Measurements from ENCODE around the gene MDFIC2. TPM values are rescaled to one million over a fixed set of nuclear protein-coding genes. Genes with fewer than 3 reads are reported as not detected.
"Not testable (repeated sequence)": the region's sequence is repeated elsewhere in the genome, so short reads cannot be mapped to it uniquely, and the experiment has no call there.

Gene MDFIC2
- total RNA-seq = not detected

DNA sequence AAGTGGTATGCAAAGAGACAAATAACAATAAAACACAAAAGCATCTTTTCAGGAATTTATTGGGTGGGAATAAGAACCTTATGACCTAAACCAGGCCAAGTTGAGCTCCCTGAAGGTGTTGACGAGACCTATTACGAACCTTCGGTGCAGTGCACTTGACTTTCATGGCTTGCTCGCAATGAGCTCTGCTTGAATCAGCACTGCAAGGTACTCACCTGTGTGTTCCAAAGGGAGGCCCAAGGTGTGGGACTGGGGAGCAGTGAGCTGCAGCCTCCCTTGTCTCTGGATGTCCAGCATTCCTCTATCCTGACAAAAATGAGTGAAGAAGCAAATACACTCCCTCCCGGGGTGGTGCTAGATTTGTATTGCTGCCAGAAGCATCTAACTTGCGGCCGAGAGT lies at the start of gene MDFIC2:
MDFIC2 (minus strand) TSS at position 303 of the 400 bp plus-strand sequence. CDS start 665 bp downstream, outside the sequence.
- ATAC-seq (no peak), DNase-seq (no peak)
- no peaks in the 10 kb centered on the region for H3K9me3 Mint-ChIP-seq
- no peaks in the 10 kb centered on the region for H3K27me3 Mint-ChIP-seq (ENCODE audit: low read depth)
- H3K36me3 Mint-ChIP-seq (ENCODE audit: insufficient read depth) = no peaks in the 10 kb centered on the region
- no peak within 1 kb of the TSS for H3K4me3 Mint-ChIP-seq
- no peaks in the 10 kb centered on the region for H3K4me1 Mint-ChIP-seq (ENCODE audit: low read depth)

DNA sequence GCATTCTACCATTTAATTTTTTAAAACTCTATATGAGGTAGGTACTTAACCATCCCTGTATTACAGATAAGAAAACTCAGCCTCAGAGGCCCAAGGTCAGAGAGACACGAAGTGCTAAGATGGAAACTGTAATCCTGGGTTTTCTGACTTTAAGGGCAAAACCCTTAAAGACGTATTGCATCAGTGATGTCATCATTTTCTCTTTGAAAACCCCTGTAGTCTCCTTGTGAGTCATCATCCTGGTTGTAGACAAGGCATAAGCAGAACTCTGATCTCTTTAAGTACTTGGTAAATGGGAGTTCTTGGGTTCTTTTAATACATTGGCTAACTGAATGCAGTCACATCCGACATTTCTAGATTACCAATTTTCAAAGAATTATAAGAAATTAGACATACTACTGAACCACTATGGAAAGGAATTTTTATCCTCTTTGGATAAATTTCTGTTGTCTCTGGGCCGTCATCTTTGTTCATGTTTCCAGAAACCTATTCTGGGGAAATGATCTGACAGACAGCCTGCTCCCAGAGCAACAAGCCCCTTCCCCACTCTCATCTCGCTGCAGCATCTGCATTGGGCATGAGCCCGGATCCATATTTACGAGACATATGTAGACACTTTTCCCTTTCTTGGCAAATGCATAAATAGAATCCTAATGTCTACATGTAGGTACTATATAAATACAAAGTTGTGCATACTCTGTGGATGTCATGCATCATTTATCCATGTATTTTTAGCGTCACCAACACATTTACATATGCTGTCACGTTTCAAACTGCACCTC lies 48.7 kb upstream of the MDFIC2 start:
- Mint-ChIP-seq H3K27me3 (ENCODE audit: low read depth) (no peaks in the 10 kb centered on the region), H3K4me3 (no peak overlapping the region), H3K4me1 (ENCODE audit: low read depth) (no peaks in the 10 kb centered on the region), H3K9me3 (peaks cover 14% of the 10 kb centered on the region), H3K36me3 (ENCODE audit: insufficient read depth) (no peaks in the 10 kb centered on the region)
- DNase-seq (no peak), ATAC-seq (peak; percentile 38 to 72)

- Mint-ChIP-seq H3K4me3 (no peak overlapping the region), H3K27me3 (ENCODE audit: low read depth) (no peaks in the 10 kb centered on the region), H3K4me1 (ENCODE audit: low read depth) (no peaks in the 10 kb centered on the region), H3K36me3 (ENCODE audit: insufficient read depth) (no peaks in the 10 kb centered on the region), H3K9me3 (peaks cover 12% of the 10 kb centered on the region)
- no peak for ATAC-seq
- no peak for DNase-seq
Observed at GRCh38 chr3:70359711-70360110, 47.3 kb upstream of the MDFIC2 start.

DNA sequence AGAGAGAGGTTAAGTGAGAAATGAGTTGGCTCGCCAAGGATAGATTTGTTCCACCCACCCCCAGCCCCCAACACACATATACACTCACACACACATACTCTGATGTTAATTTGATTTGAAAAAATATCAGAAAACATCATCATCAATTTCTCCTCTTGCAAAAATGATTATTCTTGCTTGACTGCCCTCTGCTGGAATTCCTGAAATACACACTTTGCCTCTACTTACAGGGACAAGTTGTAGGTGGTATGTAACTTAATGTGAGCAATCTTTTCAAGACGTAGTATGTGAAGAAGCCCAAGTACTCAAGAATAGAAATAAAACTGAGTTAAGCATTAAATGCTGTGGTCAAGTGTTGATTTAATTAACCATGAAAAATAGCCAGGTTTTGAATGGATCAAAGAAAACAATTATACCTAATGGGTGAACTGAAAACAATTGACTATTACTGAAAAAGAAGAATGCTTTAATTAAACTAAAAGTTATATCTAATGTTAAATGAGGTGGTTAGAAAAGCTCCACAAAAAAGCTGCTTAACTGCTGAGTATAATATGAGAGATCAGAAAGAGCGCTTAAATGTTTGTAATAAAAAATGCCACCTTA lies 46.6 kb upstream of the MDFIC2 start:
- Mint-ChIP-seq H3K4me3 (no peak overlapping the region), H3K9me3 (peaks cover 6% of the 10 kb centered on the region), H3K4me1 (ENCODE audit: low read depth) (no peaks in the 10 kb centered on the region), H3K27me3 (ENCODE audit: low read depth) (no peaks in the 10 kb centered on the region), H3K36me3 (ENCODE audit: insufficient read depth) (no peaks in the 10 kb centered on the region)
- no peak for ATAC-seq
- no peak for DNase-seq

- Mint-ChIP-seq H3K4me1 (ENCODE audit: low read depth) (no peaks in the 10 kb centered on the region), H3K27me3 (ENCODE audit: low read depth) (peaks cover 7% of the 10 kb centered on the region), H3K9me3 (peaks cover 4% of the 10 kb centered on the region), H3K4me3 (no peak overlapping the region), H3K36me3 (ENCODE audit: insufficient read depth) (no peaks in the 10 kb centered on the region)
- no peak for ATAC-seq
- no peak for DNase-seq
Observed at GRCh38 chr3:70352215-70352614, 39.8 kb upstream of the MDFIC2 start.

DNA sequence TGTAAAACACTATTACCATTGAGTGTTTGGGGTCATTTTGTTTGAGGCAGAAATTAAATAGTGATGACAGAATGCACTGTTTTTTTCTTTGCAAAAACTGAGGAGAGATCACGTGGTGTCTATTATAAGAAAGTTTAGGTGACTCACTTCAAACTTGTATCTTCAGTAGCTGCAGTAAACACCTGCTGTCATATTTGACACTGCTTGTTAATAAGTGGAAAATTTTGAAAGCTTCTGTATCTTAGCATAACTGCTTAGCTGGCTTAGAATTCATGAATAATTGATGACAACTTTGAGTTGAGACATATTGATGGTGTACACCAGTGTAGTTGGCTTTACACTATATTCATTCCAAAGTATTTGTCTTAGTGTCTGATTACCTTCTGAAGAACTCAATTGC lies 29.7 kb upstream of the MDFIC2 start:
- H3K36me3 Mint-ChIP-seq (ENCODE audit: insufficient read depth) = no peaks in the 10 kb centered on the region
- ATAC-seq = no peak
- H3K27me3 Mint-ChIP-seq (ENCODE audit: low read depth) = no peaks in the 10 kb centered on the region
- no peak overlapping the region for H3K4me3 Mint-ChIP-seq
- no peaks in the 10 kb centered on the region for H3K4me1 Mint-ChIP-seq (ENCODE audit: low read depth)
- no peak for DNase-seq
- H3K9me3 Mint-ChIP-seq = no peaks in the 10 kb centered on the region

GRCh38 chr3:70336885-70337284 lies 24.4 kb upstream of the MDFIC2 start:
- not testable (repeated sequence) for DNase-seq; H3K4me1 Mint-ChIP-seq (ENCODE audit: low read depth); H3K9me3 Mint-ChIP-seq; H3K27me3 Mint-ChIP-seq (ENCODE audit: low read depth); ATAC-seq; H3K36me3 Mint-ChIP-seq (ENCODE audit: insufficient read depth); H3K4me3 Mint-ChIP-seq

DNA sequence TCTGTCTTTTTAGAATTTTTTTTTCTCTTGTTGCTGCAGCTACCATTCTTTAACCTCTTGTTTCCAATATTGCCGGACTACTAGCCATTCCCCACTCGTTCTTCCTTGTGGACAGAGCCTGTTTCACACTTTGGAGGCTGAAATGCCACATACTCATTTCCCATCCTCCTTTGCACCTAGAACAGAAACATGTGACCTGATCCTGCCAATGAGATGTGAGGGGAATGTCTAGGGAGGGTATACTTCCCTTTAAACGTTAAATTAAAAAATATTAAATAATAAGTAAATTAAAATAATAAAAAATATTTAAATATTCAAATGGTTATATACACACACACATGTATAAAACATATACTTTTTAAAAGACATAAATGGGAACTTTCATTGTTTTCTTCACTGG lies 20.6 kb upstream of the MDFIC2 start:
- Mint-ChIP-seq H3K4me3 (no peak overlapping the region), H3K9me3 (no peaks in the 10 kb centered on the region), H3K36me3 (ENCODE audit: insufficient read depth) (no peaks in the 10 kb centered on the region), H3K27me3 (ENCODE audit: low read depth) (no peaks in the 10 kb centered on the region), H3K4me1 (ENCODE audit: low read depth) (no peaks in the 10 kb centered on the region)
- DNase-seq (no peak), ATAC-seq (no peak)

- H3K4me3 Mint-ChIP-seq = no peak overlapping the region
- no peaks in the 10 kb centered on the region for H3K36me3 Mint-ChIP-seq (ENCODE audit: insufficient read depth)
- no peaks in the 10 kb centered on the region for H3K4me1 Mint-ChIP-seq (ENCODE audit: low read depth)
- no peaks in the 10 kb centered on the region for H3K27me3 Mint-ChIP-seq (ENCODE audit: low read depth)
- DNase-seq (no peak), ATAC-seq (no peak)
- peaks cover 9% of the 10 kb centered on the region for H3K9me3 Mint-ChIP-seq
Observed at GRCh38 chr3:70315021-70315420, 2.6 kb upstream of the MDFIC2 start.

- ATAC-seq (no peak), DNase-seq (no peak)
- H3K36me3 Mint-ChIP-seq (ENCODE audit: insufficient read depth) = no peaks in the 10 kb centered on the region
- peaks cover 3% of the 10 kb centered on the region for H3K27me3 Mint-ChIP-seq (ENCODE audit: low read depth)
- no peaks in the 10 kb centered on the region for H3K4me1 Mint-ChIP-seq (ENCODE audit: low read depth)
- H3K9me3 Mint-ChIP-seq = no peaks in the 10 kb centered on the region
- no peak overlapping the region for H3K4me3 Mint-ChIP-seq
Observed at GRCh38 chr3:70310809-70311208, 1.6 kb downstream of the MDFIC2 start.

- DNase-seq (no peak), ATAC-seq (no peak)
- Mint-ChIP-seq H3K4me3 (no peak overlapping the region), H3K36me3 (ENCODE audit: insufficient read depth) (no peaks in the 10 kb centered on the region), H3K27me3 (ENCODE audit: low read depth) (peaks cover 3% of the 10 kb centered on the region), H3K4me1 (ENCODE audit: low read depth) (no peaks in the 10 kb centered on the region), H3K9me3 (no peaks in the 10 kb centered on the region)
Observed at GRCh38 chr3:70309591-70309990, 2.8 kb downstream of the MDFIC2 start.

DNA sequence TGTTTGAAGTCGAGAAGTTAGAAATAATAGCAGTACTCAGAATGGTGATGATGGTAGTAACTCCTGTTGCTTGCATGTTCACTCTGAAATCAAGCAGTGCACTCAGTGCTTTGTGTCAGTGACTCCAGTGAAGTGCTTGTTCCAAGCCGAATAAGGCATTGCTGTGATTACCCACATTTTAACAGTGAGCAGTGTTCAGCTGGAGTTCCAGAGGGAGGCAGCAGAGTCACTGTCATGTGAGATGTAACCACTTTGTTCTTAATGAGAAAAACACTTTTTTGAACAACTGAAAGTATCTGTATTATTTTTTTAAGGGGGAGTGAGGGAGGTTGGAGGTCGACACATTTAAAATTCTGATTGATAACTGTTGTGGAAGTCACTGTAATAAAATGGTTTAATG lies 3.7 kb downstream of the MDFIC2 start:
- Mint-ChIP-seq H3K4me1 (ENCODE audit: low read depth) (no peaks in the 10 kb centered on the region), H3K4me3 (no peak overlapping the region), H3K9me3 (no peaks in the 10 kb centered on the region), H3K36me3 (ENCODE audit: insufficient read depth) (no peaks in the 10 kb centered on the region), H3K27me3 (ENCODE audit: low read depth) (peaks cover 3% of the 10 kb centered on the region)
- DNase-seq (no peak), ATAC-seq (no peak)

GRCh38 chr3:70306736-70307135 lies 5.7 kb downstream of the MDFIC2 start:
- ATAC-seq = no peak
- Mint-ChIP-seq H3K4me3 (no peak overlapping the region), H3K36me3 (ENCODE audit: insufficient read depth) (no peaks in the 10 kb centered on the region)

GRCh38 chr3:70298385-70298784 lies 14.1 kb downstream of the MDFIC2 start:
- H3K4me1 Mint-ChIP-seq (ENCODE audit: low read depth) = no peaks in the 10 kb centered on the region
- H3K9me3 Mint-ChIP-seq = no peaks in the 10 kb centered on the region

More at GRCh38 chr3:70306736-70307135, 5.7 kb downstream of the MDFIC2 start:
- peaks cover 3% of the 10 kb centered on the region for H3K27me3 Mint-ChIP-seq (ENCODE audit: low read depth)
- DNase-seq = no peak
- no peaks in the 10 kb centered on the region for H3K9me3 Mint-ChIP-seq
- no peaks in the 10 kb centered on the region for H3K4me1 Mint-ChIP-seq (ENCODE audit: low read depth)

GRCh38 chr3:70291097-70291482 lies 21.3 kb downstream of the MDFIC2 start:
- no peaks in the 10 kb centered on the region for H3K36me3 Mint-ChIP-seq (ENCODE audit: insufficient read depth)
- H3K4me3 Mint-ChIP-seq = no peak overlapping the region
- no peak for ATAC-seq

More at GRCh38 chr3:70298385-70298784, 14.1 kb downstream of the MDFIC2 start:
- no peak for DNase-seq
- H3K36me3 Mint-ChIP-seq (ENCODE audit: insufficient read depth) = no peaks in the 10 kb centered on the region
- no peaks in the 10 kb centered on the region for H3K27me3 Mint-ChIP-seq (ENCODE audit: low read depth)
- no peak for ATAC-seq
- H3K4me3 Mint-ChIP-seq = no peak overlapping the region

More at GRCh38 chr3:70291097-70291482, 21.3 kb downstream of the MDFIC2 start:
- H3K4me1 Mint-ChIP-seq (ENCODE audit: low read depth) = no peaks in the 10 kb centered on the region
- no peaks in the 10 kb centered on the region for H3K27me3 Mint-ChIP-seq (ENCODE audit: low read depth)
- no peak for DNase-seq
- no peaks in the 10 kb centered on the region for H3K9me3 Mint-ChIP-seq
